Measurements from ENCODE around the gene YIPF3. TPM values are rescaled to one million over a fixed set of nuclear protein-coding genes. Genes with fewer than 3 reads are reported as not detected.
A peak's percentile ranks its signal among the peaks of the same experiment; 100 is the strongest.
"Not testable (repeated sequence)": the region's sequence is repeated elsewhere in the genome, so short reads cannot be mapped to it uniquely, and the experiment has no call there.

The YIPF3 gene
- total RNA-seq (2014; rRNA removed; shearing (Covaris generic); ENCODE audit: low replicate concordance): 50.3 and 66.7 TPM in 2 replicates

GRCh38 chr6:43516697-43517504 lies at the start of gene YIPF3, which contains the start of gene POLR1C:
Gene YIPF3 (minus strand): TSS chr6:43516926. CDS start chr6:43516807, 119 bp downstream.
Gene POLR1C (plus strand): TSS chr6:43517089. CDS start chr6:43517110, 21 bp downstream.
- H4K20me1 ChIP-seq (ENCODE audit: insufficient read depth, low read depth, low read length): no peaks in the 10 kb centered on the region
- peak within 1 kb of the TSS; percentile 84 for H3K9ac ChIP-seq (ENCODE audit: low read length)
- peaks cover 24% of the 10 kb centered on the region for H3K4me1 ChIP-seq (ENCODE audit: low read length)
- peak within 1 kb of the TSS; percentile 31; the same call in 1 of the 2 replicates for H2AFZ ChIP-seq (ENCODE audit: low read length)
- H3K27me3 ChIP-seq (ENCODE audit: low read length): no peaks in the 10 kb centered on the region
- H3K27ac ChIP-seq (ENCODE audit: low read length): peak within 1 kb of the TSS; percentile 50
- peak; percentile 100 for DNase-seq
- H3K9me2 ChIP-seq (replicated peaks; ENCODE audit: insufficient read depth, low read length): no peaks in the 10 kb centered on the region
- peaks cover 52% of the 10 kb centered on the region for H3K79me2 ChIP-seq (ENCODE audit: low read length)
- H3K4me3 ChIP-seq (ENCODE audit: low read length): peak within 1 kb of the TSS; percentile 83
- no peaks in the 10 kb centered on the region for H3K9me3 ChIP-seq (ENCODE audit: low read length)
- H3K36me3 ChIP-seq (ENCODE audit: insufficient read depth, low read length): peaks cover 34% of the 10 kb centered on the region
- H3K4me2 ChIP-seq (ENCODE audit: low read depth, low read length, poor library complexity, severe bottlenecking): peak within 1 kb of the TSS; percentile 90

GRCh38 chr6:43559328-43559727 lies 42.6 kb upstream of the YIPF3 start:
- H4K20me1 ChIP-seq (ENCODE audit: insufficient read depth, low read depth, low read length): no peaks in the 10 kb centered on the region
- no peak overlapping the region for H3K27ac ChIP-seq (ENCODE audit: low read length)
- no peak for DNase-seq
- no peaks in the 10 kb centered on the region for H3K4me1 ChIP-seq (ENCODE audit: low read length)
- H3K4me3 ChIP-seq (ENCODE audit: low read length): no peak overlapping the region
- H3K9ac ChIP-seq (ENCODE audit: low read length): no peak overlapping the region
- H3K4me2 ChIP-seq (ENCODE audit: low read depth, low read length, poor library complexity, severe bottlenecking): no peak overlapping the region
- no peaks in the 10 kb centered on the region for H3K9me3 ChIP-seq (ENCODE audit: low read length)
- H3K36me3 ChIP-seq (ENCODE audit: insufficient read depth, low read length): peaks cover 65% of the 10 kb centered on the region
- H3K79me2 ChIP-seq (ENCODE audit: low read length): no peaks in the 10 kb centered on the region
- no peaks in the 10 kb centered on the region for H3K27me3 ChIP-seq (ENCODE audit: low read length)
- H3K9me2 ChIP-seq (replicated peaks; ENCODE audit: insufficient read depth, low read length): no peaks in the 10 kb centered on the region
- H2AFZ ChIP-seq (ENCODE audit: low read length): no peak overlapping the region

DNA sequence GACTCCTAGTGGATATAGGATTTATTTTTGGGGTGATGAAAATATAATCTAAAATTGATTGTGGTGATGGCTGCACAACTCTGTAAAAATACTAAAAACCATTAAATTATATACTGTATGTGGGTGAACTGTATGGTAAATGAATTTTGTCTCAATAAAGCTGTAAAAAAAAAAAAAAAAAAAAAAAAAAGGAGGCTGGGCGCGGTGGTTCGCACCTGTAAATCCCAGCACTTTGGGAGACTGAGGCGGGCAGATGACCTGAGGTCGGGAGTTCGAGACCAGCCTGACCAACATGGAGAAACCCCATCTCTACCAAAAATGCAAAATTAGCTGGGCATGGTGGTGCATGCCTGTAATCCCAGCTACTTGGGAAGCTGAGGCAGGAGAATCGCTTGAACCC lies 40.9 kb upstream of the YIPF3 start:
- not testable (repeated sequence) for H4K20me1 ChIP-seq (ENCODE audit: insufficient read depth, low read depth, low read length); H3K27ac ChIP-seq (ENCODE audit: low read length); DNase-seq; H3K9me3 ChIP-seq (ENCODE audit: low read length); H3K4me3 ChIP-seq (ENCODE audit: low read length); H3K9ac ChIP-seq (ENCODE audit: low read length); H3K27me3 ChIP-seq (ENCODE audit: low read length); H2AFZ ChIP-seq (ENCODE audit: low read length); H3K4me1 ChIP-seq (ENCODE audit: low read length); H3K9me2 ChIP-seq (replicated peaks; ENCODE audit: insufficient read depth, low read length); H3K4me2 ChIP-seq (ENCODE audit: low read depth, low read length, poor library complexity, severe bottlenecking); H3K79me2 ChIP-seq (ENCODE audit: low read length)
- peaks cover 69% of the 10 kb centered on the region for H3K36me3 ChIP-seq (ENCODE audit: insufficient read depth, low read length)

- no peak overlapping the region for H3K4me3 ChIP-seq (ENCODE audit: low read length)
- no peaks in the 10 kb centered on the region for H3K9me2 ChIP-seq (replicated peaks; ENCODE audit: insufficient read depth, low read length)
- peaks cover 74% of the 10 kb centered on the region for H3K36me3 ChIP-seq (ENCODE audit: insufficient read depth, low read length)
- H3K27ac ChIP-seq (ENCODE audit: low read length): no peak overlapping the region
- no peak overlapping the region for H2AFZ ChIP-seq (ENCODE audit: low read length)
- H3K4me1 ChIP-seq (ENCODE audit: low read length): no peaks in the 10 kb centered on the region
- no peak overlapping the region for H3K4me2 ChIP-seq (ENCODE audit: low read depth, low read length, poor library complexity, severe bottlenecking)
- no peak overlapping the region for H3K9ac ChIP-seq (ENCODE audit: low read length)
- no peaks in the 10 kb centered on the region for H3K9me3 ChIP-seq (ENCODE audit: low read length)
- H4K20me1 ChIP-seq (ENCODE audit: insufficient read depth, low read depth, low read length): no peaks in the 10 kb centered on the region
- H3K27me3 ChIP-seq (ENCODE audit: low read length): no peaks in the 10 kb centered on the region
- DNase-seq: no peak
- 0 out of 2 replicates have a peak, but pooled peaks cover 5% of the 10 kb centered on the region for H3K79me2 ChIP-seq (ENCODE audit: low read length)
Observed at GRCh38 chr6:43547222-43547621, 30.5 kb upstream of the YIPF3 start.

DNA sequence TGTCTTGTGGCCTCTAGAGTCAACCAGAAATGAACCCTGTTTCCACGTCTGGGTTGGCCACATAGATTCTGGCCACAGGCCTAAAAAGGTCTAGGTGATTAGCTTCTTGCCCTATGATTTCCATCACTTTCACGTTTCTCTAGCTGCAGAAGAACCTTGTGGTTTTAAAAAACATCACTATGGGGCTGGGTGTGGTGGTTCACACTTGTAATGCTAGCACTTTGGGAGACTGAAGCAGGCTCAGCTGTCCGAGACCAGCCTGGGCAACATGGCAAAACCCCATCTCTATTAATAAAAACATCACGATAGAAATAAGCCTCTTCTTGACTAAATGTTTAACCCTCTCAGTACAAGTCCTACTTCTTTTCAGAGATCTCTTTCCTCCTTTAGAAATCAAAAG lies 27.7 kb upstream of the YIPF3 start:
- no peaks in the 10 kb centered on the region for H3K9me3 ChIP-seq (ENCODE audit: low read length)
- no peaks in the 10 kb centered on the region for H4K20me1 ChIP-seq (ENCODE audit: insufficient read depth, low read depth, low read length)
- no peaks in the 10 kb centered on the region for H3K9me2 ChIP-seq (replicated peaks; ENCODE audit: insufficient read depth, low read length)
- no peak for DNase-seq
- no peak overlapping the region for H3K9ac ChIP-seq (ENCODE audit: low read length)
- no peak overlapping the region for H3K27ac ChIP-seq (ENCODE audit: low read length)
- no peaks in the 10 kb centered on the region for H3K27me3 ChIP-seq (ENCODE audit: low read length)
- H3K36me3 ChIP-seq (ENCODE audit: insufficient read depth, low read length): peaks cover 64% of the 10 kb centered on the region
- no peak overlapping the region for H2AFZ ChIP-seq (ENCODE audit: low read length)
- H3K4me1 ChIP-seq (ENCODE audit: low read length): no peaks in the 10 kb centered on the region
- no peak overlapping the region for H3K4me2 ChIP-seq (ENCODE audit: low read depth, low read length, poor library complexity, severe bottlenecking)
- peaks cover 17% of the 10 kb centered on the region; the same call in 1 of the 2 replicates for H3K79me2 ChIP-seq (ENCODE audit: low read length)
- no peak overlapping the region for H3K4me3 ChIP-seq (ENCODE audit: low read length)

GRCh38 chr6:43541774-43542471 lies 25.2 kb upstream of the YIPF3 start:
- H4K20me1 ChIP-seq (ENCODE audit: insufficient read depth, low read depth, low read length): no peaks in the 10 kb centered on the region
- H3K4me3 ChIP-seq (ENCODE audit: low read length): no peak overlapping the region
- no peaks in the 10 kb centered on the region for H3K27me3 ChIP-seq (ENCODE audit: low read length)
- no peak overlapping the region for H2AFZ ChIP-seq (ENCODE audit: low read length)
- H3K79me2 ChIP-seq (ENCODE audit: low read length): peaks cover 17% of the 10 kb centered on the region; the same call in 1 of the 2 replicates
- H3K9ac ChIP-seq (ENCODE audit: low read length): no peak overlapping the region
- no peaks in the 10 kb centered on the region for H3K9me2 ChIP-seq (replicated peaks; ENCODE audit: insufficient read depth, low read length)
- no peaks in the 10 kb centered on the region for H3K4me1 ChIP-seq (ENCODE audit: low read length)
- peaks cover 56% of the 10 kb centered on the region for H3K36me3 ChIP-seq (ENCODE audit: insufficient read depth, low read length)
- H3K27ac ChIP-seq (ENCODE audit: low read length): no peak overlapping the region
- H3K4me2 ChIP-seq (ENCODE audit: low read depth, low read length, poor library complexity, severe bottlenecking): no peak overlapping the region
- H3K9me3 ChIP-seq (ENCODE audit: low read length): no peaks in the 10 kb centered on the region
- no peak for DNase-seq

DNA sequence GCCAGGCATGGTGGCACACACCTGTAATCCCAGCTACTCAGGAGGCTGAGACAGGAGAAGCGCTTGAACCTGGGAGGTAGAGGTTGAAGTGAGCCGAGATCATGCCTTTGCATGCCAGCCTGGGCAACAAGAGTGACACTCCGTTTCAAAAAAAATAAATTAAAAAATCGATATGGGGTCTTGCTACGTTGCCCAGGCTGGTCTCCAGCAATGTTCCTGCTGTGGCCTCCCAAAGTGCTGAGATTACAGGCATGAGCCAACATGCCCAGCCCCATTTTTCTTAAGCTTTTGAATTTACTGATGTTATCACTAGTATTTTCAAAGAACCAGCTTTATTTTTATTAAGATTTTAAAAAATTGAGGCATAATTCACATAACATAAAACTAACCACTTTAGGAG lies 23.8 kb upstream of the YIPF3 start:
- peaks cover 44% of the 10 kb centered on the region for H3K36me3 ChIP-seq (ENCODE audit: insufficient read depth, low read length)

DNA sequence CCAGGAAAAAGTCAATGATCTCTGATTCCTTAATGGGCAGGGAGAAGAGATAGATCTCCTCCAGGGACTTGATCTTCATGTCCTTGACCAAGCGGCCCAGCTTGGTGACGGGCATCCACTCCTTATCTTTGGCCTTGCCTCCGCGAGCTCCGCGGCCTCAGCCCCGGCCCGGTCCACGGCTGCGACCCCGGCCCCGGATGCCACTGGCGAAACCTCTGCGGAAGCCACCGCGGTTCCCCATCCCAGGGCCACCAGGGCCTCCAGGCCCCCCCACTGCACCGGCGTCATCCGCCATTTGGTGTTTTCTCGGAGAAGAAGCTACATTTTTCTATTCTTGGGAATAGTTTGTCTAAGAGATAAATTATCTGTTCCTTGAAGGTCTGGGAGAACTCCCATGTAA lies 22.7 kb upstream of the YIPF3 start:
- H3K9me3 ChIP-seq (ENCODE audit: low read length); H3K27ac ChIP-seq (ENCODE audit: low read length); H3K4me1 ChIP-seq (ENCODE audit: low read length); H3K4me3 ChIP-seq (ENCODE audit: low read length); H3K4me2 ChIP-seq (ENCODE audit: low read depth, low read length, poor library complexity, severe bottlenecking); DNase-seq; H4K20me1 ChIP-seq (ENCODE audit: insufficient read depth, low read depth, low read length); H3K9ac ChIP-seq (ENCODE audit: low read length); H3K9me2 ChIP-seq (replicated peaks; ENCODE audit: insufficient read depth, low read length); H2AFZ ChIP-seq (ENCODE audit: low read length); H3K27me3 ChIP-seq (ENCODE audit: low read length): not testable (repeated sequence)
- Histone ChIP-seq H3K36me3 (ENCODE audit: insufficient read depth, low read length) (peaks cover 38% of the 10 kb centered on the region), H3K79me2 (ENCODE audit: low read length) (peaks cover 16% of the 10 kb centered on the region; the same call in 1 of the 2 replicates)

More for the DNA sequence above, 23.8 kb upstream of the YIPF3 start:
- no peaks in the 10 kb centered on the region for H3K9me2 ChIP-seq (replicated peaks; ENCODE audit: insufficient read depth, low read length)
- peaks cover 17% of the 10 kb centered on the region; the same call in 1 of the 2 replicates for H3K79me2 ChIP-seq (ENCODE audit: low read length)
- H3K4me3 ChIP-seq (ENCODE audit: low read length): no peak overlapping the region
- H3K27me3 ChIP-seq (ENCODE audit: low read length): no peaks in the 10 kb centered on the region
- no peak overlapping the region for H3K27ac ChIP-seq (ENCODE audit: low read length)
- no peak for DNase-seq
- no peak overlapping the region for H3K4me2 ChIP-seq (ENCODE audit: low read depth, low read length, poor library complexity, severe bottlenecking)
- H3K9ac ChIP-seq (ENCODE audit: low read length): no peak overlapping the region
- no peak overlapping the region for H2AFZ ChIP-seq (ENCODE audit: low read length)
- no peaks in the 10 kb centered on the region for H4K20me1 ChIP-seq (ENCODE audit: insufficient read depth, low read depth, low read length)
- no peaks in the 10 kb centered on the region for H3K4me1 ChIP-seq (ENCODE audit: low read length)
- H3K9me3 ChIP-seq (ENCODE audit: low read length): no peaks in the 10 kb centered on the region

Data from Karpas-422 (cell line).